Motor neuron (in vitro differentiated cells): ENCODE data around the gene PRPF6. TPM values are rescaled to one million over a fixed set of nuclear protein-coding genes. Genes with fewer than 3 reads are reported as not detected.
A peak's percentile ranks its signal among the peaks of the same experiment; 100 is the strongest.

Source experiments
- ATAC-seq, 8 experiments: fragments of 200-7000 bp; cut with Tn5 transposase; replicated peaks in 6 of 8; 2 replicates each; pipeline ENCODE4 v1.8.0; 2021; ENCODE audit warnings: mild to moderate bottlenecking in 8 of 8, moderate library complexity in 8 of 8
- H3K27ac ChIP-seq, 2 donors: fragments of 250-450 bp; sonication (Bioruptor Pico); 2 replicates each; pipeline ENCODE4 v1.9.0; 2021; ENCODE audit warnings: antibody characterized with exemption in 2 of 2, mild to moderate bottlenecking in 2 of 2, moderate library complexity in 1 of 2
- H3K4me1 ChIP-seq, 2 donors: fragments of 250-450 bp; sonication (Bioruptor Pico); replicated peaks in 1 of 2; 2 replicates each; pipeline ENCODE4 v1.6.1; 2021; ENCODE audit warnings: antibody characterized with exemption in 2 of 2, mild to moderate bottlenecking in 2 of 2, moderate library complexity in 1 of 2
- H3K4me3 ChIP-seq, 5 donors: fragments of 250-450 bp; sonication (Bioruptor Pico); 2 replicates each; pipeline ENCODE4 v1.9.0; 2021; ENCODE audit warnings: antibody characterized with exemption in 5 of 5, mild to moderate bottlenecking in 5 of 5, moderate library complexity in 4 of 5
- WGBS, 10 experiments: fragments of 450-650 bp; shearing (Covaris generic); methylation state at CpG; one replicate each; pipeline ENCODE4 v1.0.0; 2022; 5-methylcytosine and 5-hydroxymethylcytosine counted together
- in situ Hi-C, 9 experiments: fragments of 400-800 bp; cut with MboI; loops; one replicate each; pipeline ENCODE4 v1.15.0; 2021; ENCODE audit warnings: low sequenced_read_pairs in 9 of 9, low pct_unique_long_range_greater_than_20kb in 2 of 9; ENCODE audit not compliant: unreplicated experiment in 9 of 9
- total RNA-seq, 8 experiments: library from RNA; unstranded; fragments of 300-600 nt; gene quantifications; 2 replicates each; pipeline versions ENCODE4 v1.2.3 to v1.2.4, GENCODE V29; 2022

Gene PRPF6, protein sequence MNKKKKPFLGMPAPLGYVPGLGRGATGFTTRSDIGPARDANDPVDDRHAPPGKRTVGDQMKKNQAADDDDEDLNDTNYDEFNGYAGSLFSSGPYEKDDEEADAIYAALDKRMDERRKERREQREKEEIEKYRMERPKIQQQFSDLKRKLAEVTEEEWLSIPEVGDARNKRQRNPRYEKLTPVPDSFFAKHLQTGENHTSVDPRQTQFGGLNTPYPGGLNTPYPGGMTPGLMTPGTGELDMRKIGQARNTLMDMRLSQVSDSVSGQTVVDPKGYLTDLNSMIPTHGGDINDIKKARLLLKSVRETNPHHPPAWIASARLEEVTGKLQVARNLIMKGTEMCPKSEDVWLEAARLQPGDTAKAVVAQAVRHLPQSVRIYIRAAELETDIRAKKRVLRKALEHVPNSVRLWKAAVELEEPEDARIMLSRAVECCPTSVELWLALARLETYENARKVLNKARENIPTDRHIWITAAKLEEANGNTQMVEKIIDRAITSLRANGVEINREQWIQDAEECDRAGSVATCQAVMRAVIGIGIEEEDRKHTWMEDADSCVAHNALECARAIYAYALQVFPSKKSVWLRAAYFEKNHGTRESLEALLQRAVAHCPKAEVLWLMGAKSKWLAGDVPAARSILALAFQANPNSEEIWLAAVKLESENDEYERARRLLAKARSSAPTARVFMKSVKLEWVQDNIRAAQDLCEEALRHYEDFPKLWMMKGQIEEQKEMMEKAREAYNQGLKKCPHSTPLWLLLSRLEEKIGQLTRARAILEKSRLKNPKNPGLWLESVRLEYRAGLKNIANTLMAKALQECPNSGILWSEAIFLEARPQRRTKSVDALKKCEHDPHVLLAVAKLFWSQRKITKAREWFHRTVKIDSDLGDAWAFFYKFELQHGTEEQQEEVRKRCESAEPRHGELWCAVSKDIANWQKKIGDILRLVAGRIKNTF
- total RNA-seq = 10 to 100 TPM; 38.2 to 97.9 (median 64.2) TPM

DNA sequence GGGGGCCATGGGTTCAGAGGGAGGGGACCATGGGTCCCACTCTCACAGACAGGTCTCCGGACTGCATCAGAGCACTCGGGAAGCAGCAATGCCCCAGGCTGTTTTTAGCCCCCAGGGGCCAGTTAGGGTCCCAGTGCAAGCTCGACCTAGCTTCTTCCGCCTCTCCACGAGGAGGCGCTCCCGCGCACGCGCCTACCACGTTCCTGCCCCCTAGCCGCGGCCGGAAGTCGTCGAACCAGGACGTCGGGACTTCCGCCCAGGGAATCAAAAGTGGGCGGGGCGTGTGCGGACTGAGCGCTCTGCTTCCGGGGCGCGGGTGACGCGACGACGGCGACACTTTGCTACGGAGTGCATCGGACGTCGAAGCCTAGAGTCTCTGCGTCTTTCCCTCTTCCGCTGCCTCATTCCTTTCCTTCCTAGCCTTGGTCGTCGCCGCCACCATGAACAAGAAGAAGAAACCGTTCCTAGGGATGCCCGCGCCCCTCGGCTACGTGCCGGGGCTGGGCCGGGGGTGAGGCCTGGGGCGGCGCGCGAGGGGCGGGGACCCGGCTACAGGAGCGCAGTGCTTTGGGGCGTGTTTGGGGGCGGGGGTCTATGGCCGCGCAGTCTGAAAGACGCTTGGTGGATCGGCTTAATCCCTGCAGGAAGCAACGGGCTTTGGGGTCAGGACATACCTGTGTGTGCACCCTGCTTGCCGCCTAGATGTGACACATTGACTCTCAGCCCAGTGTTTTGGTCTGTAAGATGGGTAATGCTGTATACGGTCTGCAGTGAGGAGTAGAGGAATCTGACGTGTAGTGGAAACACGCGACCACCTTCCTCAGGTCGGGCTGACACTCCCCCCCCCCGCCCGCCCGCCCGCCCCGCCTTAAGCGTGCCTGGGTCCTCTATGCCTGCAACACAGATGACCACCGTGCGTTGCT is at the start of gene PRPF6:
PRPF6 (plus strand) TSS at position 327 of the 923 bp plus-strand sequence; CDS start at position 441, 114 bp downstream.
- peak; percentile 64 to 93 (median 76) for ATAC-seq
- Histone ChIP-seq H3K4me3 (peak within 1 kb of the TSS; percentile 75 to 97 (median 89)), H3K4me1 (peaks cover 18 to 23% of the 10 kb centered on the region in 2 donors), H3K27ac (peak within 1 kb of the TSS; percentile 92 to 96)
- in situ Hi-C loops = no loop called here
- WGBS, 10 experiments = 0% methylated on average over 5 to 17 of the region's 75 CpGs; no CpG with 5 or more reads in 7 of the 10 experiments

DNA sequence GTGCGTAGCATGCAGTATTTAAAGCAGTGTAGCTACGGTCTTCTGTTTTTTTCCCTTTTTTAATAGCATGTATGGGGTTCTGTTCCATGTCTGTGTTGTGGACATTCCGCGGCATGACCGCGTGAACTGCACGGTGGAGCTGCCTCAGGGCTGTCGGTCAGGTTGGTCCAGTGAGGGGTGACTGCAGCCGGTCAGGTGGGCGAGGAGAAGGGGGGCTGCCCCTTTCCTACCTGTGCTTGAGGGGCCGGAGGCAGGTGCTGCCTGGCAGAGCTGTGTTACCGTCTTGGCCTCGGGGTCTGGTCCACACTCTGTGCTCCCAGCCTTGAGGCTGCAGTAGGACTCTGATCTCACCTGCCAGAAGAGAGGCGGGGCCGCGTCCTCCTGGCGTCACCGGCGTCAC is 49.2 kb upstream of the PRPF6 start:
- Histone ChIP-seq H3K4me1 (no peaks in the 10 kb centered on the region), H3K4me3 (no peak overlapping the region), H3K27ac (no peak overlapping the region)
- no peak for ATAC-seq
- in situ Hi-C loops = no loop called here
- WGBS, 10 experiments = 90 to 100% (median 99%) methylated on average over 2 to 9 of the region's 19 CpGs; no CpG with 5 or more reads in 4 of the 10 experiments

GRCh38 chr20:63932606-63933160 is 48.2 kb upstream of the PRPF6 start:
- H3K4me3 ChIP-seq = no peak overlapping the region
- peak in 2 of 8 experiments; percentile 10 to 15 for ATAC-seq
- in situ Hi-C loops = no loop called here
- H3K27ac ChIP-seq = no peak overlapping the region
- no peaks in the 10 kb centered on the region for H3K4me1 ChIP-seq
- 93 to 100% (median 99%) methylated on average over 1 to 12 of the region's 17 CpGs; no CpG with 5 or more reads in 6 of the 10 experiments for WGBS, 10 experiments

DNA sequence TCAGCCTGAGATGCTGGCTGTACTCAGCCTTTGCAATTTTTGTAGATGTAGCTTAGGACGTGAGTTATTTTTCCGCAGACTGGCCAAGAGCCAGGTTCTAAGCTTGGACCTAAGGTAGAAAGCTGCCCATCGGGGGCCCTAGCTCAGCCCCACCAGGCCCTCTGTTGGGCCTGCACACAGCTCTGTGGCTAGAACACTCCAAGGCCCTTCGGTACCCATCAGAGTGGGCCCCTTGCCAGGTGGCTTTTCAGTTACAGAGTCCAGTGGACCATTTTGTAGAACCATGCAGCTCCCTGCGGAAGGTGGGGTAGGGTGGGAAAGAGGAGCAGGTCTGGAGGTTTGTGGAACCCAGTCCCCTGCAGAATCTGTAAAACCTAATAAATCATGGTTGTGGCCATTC is 47.3 kb upstream of the PRPF6 start:
- 70 to 100% (median 94%) methylated on average over 1 to 4 of the region's 5 CpGs; no CpG with 5 or more reads in 5 of the 10 experiments for WGBS, 10 experiments
- Histone ChIP-seq H3K4me3 (no peak overlapping the region), H3K4me1 (no peaks in the 10 kb centered on the region), H3K27ac (no peak overlapping the region)
- in situ Hi-C loops = no loop called here
- no peak for ATAC-seq

DNA sequence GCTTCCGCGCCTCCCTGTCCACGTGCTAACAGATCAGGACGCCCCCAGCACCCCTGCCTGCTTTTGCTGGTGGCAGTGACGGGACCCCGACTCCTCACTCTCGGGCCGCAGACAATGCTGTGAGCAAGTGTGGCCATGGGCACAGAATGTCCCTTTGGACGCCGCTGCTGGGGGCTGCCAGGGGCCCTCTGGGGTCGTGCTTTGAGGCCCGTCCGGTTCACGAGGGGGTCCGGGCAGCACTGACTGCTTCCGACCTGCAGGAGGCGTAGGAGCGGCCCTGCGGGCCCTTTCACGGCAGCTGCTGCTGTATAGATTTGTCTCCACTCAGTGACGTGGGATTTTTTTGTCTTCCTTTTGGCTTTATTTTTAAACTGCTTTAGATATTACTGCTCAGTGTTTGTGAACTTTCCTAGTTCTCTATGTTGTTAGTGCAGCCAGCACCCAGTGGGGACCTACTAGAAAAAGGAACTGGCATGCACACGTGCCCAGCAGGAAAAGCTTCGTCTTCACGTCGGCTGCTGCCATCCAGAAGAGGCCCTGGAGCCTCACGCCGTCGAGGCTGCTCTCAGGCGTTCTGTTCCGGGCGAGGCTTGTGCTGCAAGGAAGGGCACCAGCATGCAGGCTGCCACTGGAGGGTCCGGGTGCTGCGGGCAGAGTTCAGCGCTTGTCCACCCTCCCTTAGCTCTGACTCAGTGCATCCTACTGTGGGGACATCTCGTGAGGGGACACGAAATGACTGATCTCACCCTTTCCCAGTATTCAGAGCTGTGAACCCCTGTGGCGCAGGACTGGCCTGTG is 46.5 kb upstream of the PRPF6 start:
- Histone ChIP-seq H3K4me1 (no peaks in the 10 kb centered on the region), H3K4me3 (no peak overlapping the region), H3K27ac (no peak overlapping the region)
- ATAC-seq = peak in 3 of 8 experiments; percentile 13 to 37 (median 22)
- 75 to 92% (median 81%) methylated on average over 1 to 9 of the region's 37 CpGs; no CpG with 5 or more reads in 4 of the 10 experiments for WGBS, 10 experiments
- in situ Hi-C loops = no loop called here

DNA sequence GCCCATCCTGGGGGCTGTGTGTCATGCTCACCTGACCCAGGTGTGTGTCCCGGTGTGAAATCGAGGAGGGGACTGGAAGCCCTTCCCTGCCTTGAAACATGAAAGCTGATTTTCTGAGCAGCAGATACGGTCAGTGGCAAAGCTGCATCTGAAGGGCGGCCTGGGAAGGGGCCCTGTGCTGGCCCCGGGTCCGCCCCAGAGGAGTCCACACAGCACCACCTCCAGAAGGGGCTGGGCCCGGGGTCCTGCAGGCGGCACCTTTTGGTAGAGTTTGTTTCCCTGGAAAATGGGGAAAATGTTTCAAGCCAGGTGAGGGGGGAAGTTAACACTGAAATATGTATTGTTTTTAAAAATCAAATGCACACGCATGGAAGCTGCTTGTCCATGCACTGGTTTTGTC is 45.5 kb upstream of the PRPF6 start:
- ATAC-seq = no peak
- whole genome bisulfite sequencing, 10 experiments = 80 to 100% (median 100%) methylated on average over 1 to 2 of the region's 9 CpGs; no CpG with 5 or more reads in 7 of the 10 experiments
- in situ Hi-C loops = no loop called here
- no peaks in the 10 kb centered on the region for H3K4me1 ChIP-seq
- no peak overlapping the region for H3K27ac ChIP-seq
- H3K4me3 ChIP-seq = no peak overlapping the region

- WGBS, 10 experiments = 64 to 100% (median 93%) methylated on average over 1 to 10 of the region's 14 CpGs; no CpG with 5 or more reads in 4 of the 10 experiments
Measured at GRCh38 chr20:63937596-63937995, 43.3 kb upstream of the PRPF6 start.

DNA sequence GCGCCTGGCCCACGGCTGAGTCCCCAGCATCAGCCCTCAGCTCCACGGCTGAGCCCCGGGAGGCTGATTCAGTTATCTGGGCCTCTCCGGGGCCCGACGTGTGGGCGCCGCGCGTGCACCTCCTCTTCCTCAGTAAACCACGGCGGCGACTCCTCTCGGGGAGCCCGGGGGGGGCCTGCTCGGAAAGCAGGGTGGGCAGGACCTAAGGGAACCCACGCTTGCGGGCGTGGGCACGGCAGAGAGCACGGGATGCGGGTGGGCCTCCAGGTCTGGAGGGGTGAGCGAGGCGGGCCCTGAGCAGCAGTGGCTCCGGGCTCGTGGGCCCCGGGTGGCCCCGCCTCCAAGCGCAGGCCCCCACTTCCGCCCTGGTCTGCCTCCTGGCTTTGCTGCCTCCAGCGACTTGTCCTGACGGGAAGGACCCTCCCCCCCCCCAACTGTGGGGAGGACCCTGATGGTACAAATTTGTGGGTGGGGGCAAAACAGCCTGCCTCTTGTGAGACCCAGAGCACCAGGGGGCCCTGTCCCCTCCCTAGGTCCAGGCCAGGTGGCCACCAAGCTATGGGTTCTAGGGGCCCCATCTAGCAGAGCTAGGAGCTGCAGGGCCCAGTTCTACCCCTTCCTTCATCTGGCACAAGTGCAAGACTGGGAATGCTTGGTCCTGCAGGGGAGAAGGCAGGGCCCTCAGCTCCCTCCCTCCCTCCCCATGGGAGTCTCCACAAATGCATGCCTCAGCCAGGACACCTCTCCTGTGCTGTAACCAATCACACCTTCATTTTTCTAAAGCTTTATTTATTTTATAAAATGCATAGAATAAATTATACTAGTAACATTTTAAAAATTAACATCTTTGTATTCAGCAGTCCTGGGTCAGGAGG is 41.6 kb upstream of the PRPF6 start:
- Histone ChIP-seq H3K27ac (no peak overlapping the region), H3K4me1 (peaks cover 4 to 8% of the 10 kb centered on the region in 2 donors), H3K4me3 (no peak overlapping the region)
- peak in 2 of 8 experiments; percentile 3 to 18 for ATAC-seq
- in situ Hi-C loops = no loop called here
- 50% methylated on average over 2 of the region's 33 CpGs; no CpG with 5 or more reads in 9 of the 10 experiments for WGBS, 10 experiments

More at GRCh38 chr20:63937596-63937995, 43.3 kb upstream of the PRPF6 start:
- Histone ChIP-seq H3K27ac (no peak overlapping the region), H3K4me1 (peaks cover 4% of the 10 kb centered on the region in 2 donors), H3K4me3 (no peak overlapping the region)
- ATAC-seq = no peak
- in situ Hi-C loops = no loop called here

- no peak for ATAC-seq
- 93 to 100% methylated on average over 1 to 3 of the region's 23 CpGs; no CpG with 5 or more reads in 8 of the 10 experiments for WGBS, 10 experiments
- in situ Hi-C loops = no loop called here
- Histone ChIP-seq H3K4me1 (peaks cover 4 to 8% of the 10 kb centered on the region in 2 donors), H3K27ac (no peak overlapping the region), H3K4me3 (no peak overlapping the region)
Measured at GRCh38 chr20:63940071-63940471, 40.9 kb upstream of the PRPF6 start.

- H3K27ac ChIP-seq = no peak overlapping the region
- in situ Hi-C loops = no loop called here
- peak in 3 of 8 experiments; percentile 4 to 8 (median 6) for ATAC-seq
- H3K4me3 ChIP-seq = no peak overlapping the region
- 85 to 100% (median 93%) methylated on average over 1 to 8 of the region's 58 CpGs; no CpG with 5 or more reads in 7 of the 10 experiments for WGBS, 10 experiments
- H3K4me1 ChIP-seq = peaks cover 4 to 8% of the 10 kb centered on the region in 2 donors
Measured at GRCh38 chr20:63940472-63941266, 40.3 kb upstream of the PRPF6 start.
